GM21786 (cell line): Measurements from ENCODE around the gene SLC26A9.

Source experiments
- ATAC-seq: cut with Tn5 transposase; IDR thresholded peaks from one replicate; pipeline ENCODE4 v1.9.1; 2021; ENCODE audit not compliant: unreplicated experiment

SLC26A9 gene

GRCh38 chr1:205973377-205974232 lies 30.3 kb upstream of the SLC26A9 start:
- no peak for ATAC-seq

DNA sequence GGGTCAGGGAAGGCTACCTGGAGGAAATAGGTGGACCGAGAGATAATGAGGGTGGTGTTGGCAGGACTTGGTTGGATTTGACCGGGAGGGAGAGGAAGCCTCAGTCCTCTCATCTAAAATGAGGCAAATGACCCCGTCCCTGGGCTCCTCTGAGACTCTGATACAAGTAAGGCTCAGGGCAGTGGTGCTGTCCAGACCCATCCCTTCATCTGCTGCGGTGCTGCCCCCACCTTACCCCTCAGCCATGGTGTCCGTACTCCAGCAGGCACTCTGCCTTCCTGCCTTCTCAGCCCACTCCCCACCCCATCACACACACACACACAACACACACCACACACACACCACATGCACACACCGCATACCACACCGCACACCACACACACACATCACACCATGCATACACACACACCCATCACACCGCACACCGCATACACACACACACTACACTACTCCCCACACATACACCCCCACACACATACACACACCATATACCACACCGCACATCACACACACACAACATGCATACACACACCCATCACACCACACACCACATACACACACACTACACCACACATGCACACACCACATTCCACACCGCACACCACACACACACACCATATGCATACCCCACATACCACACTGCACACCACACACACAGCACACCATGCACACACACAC lies 29.4 kb upstream of the SLC26A9 start:
- ATAC-seq = no peak

GRCh38 chr1:205972081-205972480 lies 28.8 kb upstream of the SLC26A9 start:
- ATAC-seq = no peak

DNA sequence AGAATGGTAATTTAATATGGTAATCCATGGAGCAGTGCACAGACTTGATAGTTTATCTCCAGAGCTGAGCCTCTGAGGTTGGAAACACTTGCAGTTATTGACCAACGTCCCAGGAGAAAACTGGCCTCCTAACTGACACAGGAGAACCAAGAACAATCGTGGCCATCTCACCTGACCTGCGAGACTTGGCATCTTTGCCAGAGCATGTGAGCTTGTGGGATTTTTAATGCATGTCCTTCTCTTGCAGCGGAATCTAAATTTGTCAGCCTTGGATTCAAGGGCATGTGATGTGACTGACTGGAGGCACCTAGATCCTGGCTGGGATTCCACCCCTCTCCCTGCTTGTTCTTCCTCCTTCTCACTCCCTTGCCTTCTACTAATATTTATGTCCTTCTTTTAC lies 27.8 kb upstream of the SLC26A9 start:
- ATAC-seq = no peak

DNA sequence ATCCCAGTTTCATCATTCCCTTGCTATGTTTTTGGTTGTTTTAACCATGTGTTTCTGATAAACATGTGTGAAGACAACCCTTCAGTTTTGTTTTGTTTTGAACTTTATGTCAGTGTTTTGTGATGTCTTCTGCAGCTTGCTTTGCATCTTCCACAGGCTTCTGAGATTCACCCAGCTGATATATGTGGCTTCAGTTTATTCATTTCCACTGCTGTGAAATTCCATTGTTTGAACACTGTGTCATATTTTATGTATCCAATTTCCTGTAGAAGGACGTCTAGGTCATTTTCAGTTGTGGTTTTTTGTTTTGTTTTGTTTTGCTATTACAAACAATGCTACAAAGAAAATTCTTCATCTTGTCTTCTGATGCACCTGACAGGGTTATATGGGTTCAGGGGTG lies 27.2 kb upstream of the SLC26A9 start:
- no peak for ATAC-seq

DNA sequence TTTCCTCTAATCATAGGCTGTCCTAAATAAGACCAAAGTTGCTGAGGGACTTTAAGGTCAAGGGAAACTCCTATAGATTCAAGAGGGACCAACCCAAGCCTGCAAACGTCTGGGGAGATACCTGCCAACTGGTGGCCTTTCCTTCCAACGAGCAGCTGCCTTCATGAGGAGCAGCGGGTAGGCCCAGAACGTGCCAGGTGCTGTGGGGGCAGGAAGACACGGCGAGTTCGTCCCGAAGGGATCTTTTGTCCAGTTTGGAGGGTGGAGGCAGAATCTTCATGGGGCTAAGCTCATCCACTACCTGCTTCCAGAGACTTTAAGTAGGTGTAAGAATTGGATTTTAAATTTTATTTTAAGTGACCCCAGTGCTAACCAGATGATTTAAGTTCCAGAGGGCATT lies 26.0 kb upstream of the SLC26A9 start:
- ATAC-seq = no peak

DNA sequence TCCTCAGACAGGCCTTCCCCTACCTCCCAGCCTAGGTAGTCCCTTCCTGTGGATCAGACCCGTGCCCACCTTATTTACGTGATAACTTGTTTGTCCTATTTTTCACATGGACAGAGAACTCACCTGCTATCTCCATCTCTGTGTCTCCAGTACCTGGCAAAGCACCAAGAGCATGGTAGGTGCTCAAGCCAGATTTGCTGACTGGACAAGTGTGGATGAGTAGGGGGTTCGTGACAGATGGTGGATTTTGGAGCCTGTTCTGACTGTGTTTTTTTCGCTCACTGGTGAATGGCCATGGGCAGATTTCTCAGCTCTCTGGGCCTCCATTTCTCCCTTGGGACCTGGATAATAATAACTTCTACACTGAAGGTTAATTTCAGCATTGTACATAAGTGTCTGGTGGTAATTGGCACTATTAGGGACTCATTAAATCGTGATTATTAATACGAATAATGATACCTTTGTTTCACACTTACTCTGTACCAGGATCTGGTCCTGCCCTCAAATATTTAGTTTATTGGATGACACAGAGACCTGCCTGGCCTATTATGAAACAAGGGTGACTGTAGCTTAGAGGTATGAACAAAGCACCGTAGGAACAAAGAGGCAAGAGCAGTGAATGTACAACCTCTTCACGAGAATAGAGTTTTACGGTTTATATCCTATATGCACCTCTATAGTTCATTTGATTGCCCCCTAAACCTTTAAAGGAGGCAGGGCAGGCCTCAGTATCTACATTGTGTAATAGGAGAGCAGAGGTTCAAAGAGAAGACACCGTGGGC lies 24.5 kb upstream of the SLC26A9 start:
- ATAC-seq = no peak

DNA sequence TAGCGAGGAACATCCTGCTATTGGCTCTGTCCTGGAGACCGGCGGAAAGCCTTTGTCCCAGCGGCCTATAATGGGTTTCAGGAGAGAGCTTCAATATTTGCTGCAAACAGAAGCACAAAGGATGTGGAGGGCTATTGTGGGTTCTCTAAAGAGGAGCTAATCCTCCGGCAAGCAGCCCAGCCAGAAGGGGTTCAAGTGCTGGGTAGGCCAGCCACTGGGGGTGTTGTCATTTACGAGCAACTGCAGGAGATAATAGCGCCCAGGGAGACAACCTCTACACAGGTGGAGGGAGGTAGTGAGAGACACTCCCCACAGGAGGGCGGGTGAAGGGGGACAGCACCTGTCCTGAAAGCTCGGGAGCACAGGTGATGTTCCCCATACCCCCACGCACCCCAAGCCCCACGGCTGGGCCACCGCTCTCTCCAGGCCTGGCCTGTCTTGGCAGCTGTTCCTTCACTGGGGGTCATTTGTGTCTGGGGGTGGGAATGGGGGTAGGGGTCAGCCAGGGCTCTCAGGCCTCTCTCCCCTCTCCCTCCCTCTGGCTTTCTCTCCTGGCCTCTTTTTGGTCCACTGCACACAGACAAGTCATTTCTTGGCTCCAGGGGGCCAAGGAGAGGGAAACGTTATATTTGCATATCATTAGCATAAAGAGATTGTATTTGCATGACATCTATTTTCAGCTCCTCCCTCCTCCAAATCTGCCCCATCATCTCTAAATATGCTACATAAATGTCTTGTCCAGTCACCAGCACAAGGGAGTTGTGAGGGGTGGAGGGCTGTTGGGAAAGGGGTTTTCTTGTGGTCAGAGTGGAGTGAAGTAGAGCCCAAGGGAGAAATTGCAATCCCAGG lies 22.0 kb upstream of the SLC26A9 start:
- no peak for ATAC-seq

GRCh38 chr1:205963352-205964155 lies 20.3 kb upstream of the SLC26A9 start:
- ATAC-seq = no peak

DNA sequence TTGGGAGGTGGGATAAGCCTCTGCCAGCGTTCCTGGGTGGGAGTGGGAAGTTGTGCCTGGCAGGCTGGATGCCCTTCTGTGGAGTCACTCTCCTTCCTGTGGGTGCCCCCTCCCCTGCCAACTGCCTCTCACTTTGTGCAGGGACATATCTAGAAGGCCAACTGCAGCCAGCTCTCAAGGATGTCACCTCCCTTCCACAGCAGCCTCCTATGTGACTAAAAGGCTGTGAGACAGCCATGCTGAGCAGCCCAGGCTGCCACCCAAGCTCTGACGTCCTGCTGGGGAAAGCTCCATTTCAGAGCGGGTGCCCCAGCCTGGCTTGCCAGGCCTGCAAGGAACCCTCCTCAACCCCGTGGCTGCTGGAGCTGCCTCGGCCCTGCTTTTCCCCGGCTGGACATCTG lies 19.6 kb upstream of the SLC26A9 start:
- ATAC-seq = no peak

GRCh38 chr1:205961991-205962820 lies 18.9 kb upstream of the SLC26A9 start:
- no peak for ATAC-seq

- no peak for ATAC-seq
Measured at GRCh38 chr1:205961405-205961804, 18.1 kb upstream of the SLC26A9 start.

- no peak for ATAC-seq
Measured at GRCh38 chr1:205959789-205960188, 16.5 kb upstream of the SLC26A9 start.

- ATAC-seq = no peak
Measured at GRCh38 chr1:205955499-205955898, 12.2 kb upstream of the SLC26A9 start.

GRCh38 chr1:205954819-205955404 lies 11.7 kb upstream of the SLC26A9 start:
- ATAC-seq = no peak

- no peak for ATAC-seq
Measured at GRCh38 chr1:205951746-205952145, 8.5 kb upstream of the SLC26A9 start.

DNA sequence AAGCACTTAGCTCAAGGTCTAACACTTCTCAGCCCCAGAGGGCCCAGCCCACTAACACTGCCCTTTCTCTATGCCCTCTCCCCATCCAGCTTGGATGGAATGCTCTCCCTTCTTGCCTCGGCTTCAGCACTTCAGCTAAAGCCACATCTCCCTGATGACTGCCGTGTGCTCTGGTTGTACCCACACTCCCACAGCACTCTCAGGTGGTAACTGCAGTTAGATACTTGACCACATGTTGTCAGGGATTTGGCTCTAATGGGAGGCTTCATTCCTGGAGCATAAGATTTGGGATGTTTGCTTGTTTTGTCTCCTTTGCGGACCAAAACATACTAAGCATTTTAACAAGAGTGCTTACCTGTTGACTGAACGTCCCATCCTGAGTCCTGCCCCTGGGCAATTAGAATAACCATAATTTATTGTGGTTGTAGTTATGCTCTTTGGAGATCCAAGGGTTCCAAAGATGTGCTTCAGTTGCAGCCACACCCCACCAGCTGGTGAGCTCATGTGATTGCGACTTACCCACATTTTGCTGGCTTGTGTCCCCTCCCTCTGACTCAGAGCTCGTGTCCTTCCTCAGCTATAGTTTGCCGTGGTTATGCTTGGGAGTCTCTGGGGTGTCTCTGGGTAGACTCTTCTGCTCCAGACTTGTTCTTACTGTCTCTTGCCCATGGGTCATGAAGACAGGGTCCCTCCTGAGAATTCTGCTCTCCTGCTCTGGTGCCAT lies 7.7 kb upstream of the SLC26A9 start:
- no peak for ATAC-seq

- ATAC-seq = no peak
Measured at GRCh38 chr1:205950280-205950679, 7.0 kb upstream of the SLC26A9 start.
